Hepatic stellate cell (primary cell): ENCODE results near the gene TPD52L1.

Source experiments
- DNase-seq: peaks from one replicate; pipeline ENCODE4 v3.0.0; 2011; ENCODE audit warnings: low spot score

TPD52L1 gene

DNA sequence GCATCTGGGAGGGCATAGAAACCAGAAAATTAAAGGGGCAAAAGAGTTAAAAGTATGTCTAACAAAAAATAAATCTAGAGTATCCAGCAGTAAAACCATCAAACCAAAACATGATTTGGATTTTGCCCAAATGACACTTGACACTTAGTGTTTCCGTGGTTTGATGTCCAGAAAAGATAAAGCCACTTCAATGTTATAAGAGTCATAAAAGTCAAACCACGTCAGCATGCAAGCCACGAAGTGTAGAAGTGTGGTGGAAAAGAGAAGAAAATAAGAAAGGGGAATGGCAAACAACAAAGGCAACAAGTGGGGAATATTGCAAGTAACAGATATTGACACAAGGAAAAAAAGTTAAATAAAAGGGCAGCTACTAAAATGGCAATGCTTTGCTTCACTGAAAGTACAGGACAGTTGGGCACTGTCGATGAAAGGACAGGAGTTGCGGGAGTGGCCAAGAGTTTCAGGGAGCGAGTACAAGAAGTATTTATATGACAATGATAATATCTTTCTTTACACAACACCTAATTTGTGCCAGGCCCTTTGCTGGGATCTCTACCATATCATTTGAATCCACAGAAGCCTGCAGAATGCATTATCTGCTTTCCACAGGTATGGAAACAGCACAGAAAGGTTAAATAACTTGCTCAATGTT lies 154.5 kb downstream of the TPD52L1 start:
- DNase-seq: no peak

DNA sequence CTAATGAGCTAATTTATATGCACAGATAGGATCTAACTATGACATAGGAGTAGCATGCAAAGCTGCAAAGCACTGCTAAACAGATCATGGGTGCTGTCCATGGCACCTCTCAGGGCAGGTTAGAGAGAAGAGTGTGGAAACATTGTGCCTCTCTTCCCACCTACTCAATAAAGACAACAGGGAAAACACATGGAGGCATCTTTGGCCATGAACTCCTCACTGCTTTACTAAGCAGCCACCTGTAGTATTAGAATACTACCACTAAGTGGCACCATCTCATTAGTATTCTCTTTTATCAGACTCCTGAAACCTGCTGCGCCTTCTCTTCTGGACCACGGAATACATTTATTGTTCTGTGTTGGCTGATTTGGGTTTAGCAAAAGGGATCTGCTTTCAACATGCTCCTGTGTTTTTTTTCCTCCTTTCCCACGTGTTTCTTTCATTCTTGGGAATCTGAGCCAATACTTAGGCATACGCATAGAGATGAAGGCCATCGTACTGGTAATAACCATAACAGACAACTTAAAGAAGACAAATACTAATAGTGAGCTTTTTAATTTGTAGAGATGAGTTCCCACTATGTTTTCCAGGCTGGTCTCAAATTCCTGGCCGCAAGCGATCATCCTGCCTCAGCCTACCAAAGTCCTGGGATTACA lies 157.5 kb downstream of the TPD52L1 start:
- DNase-seq: peak; percentile 32

DNA sequence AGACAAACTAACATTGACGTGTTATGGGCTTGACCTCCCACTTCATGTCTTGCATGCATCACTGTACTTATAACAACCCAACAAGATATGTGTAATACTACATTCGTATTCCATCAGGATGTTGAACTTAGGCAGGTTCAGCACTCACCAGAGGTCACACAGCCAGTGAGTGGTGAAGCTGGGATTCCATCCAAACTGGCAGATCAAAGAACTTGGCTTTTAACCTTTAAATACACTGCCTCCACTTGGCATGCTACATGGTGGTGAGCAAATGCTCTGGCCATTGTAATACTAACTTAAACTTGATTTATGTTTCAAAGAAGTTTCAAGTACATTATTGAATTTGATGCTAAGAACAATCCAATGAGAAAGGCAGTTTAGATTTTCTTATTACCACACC lies 158.9 kb downstream of the TPD52L1 start:
- no peak for DNase-seq

DNA sequence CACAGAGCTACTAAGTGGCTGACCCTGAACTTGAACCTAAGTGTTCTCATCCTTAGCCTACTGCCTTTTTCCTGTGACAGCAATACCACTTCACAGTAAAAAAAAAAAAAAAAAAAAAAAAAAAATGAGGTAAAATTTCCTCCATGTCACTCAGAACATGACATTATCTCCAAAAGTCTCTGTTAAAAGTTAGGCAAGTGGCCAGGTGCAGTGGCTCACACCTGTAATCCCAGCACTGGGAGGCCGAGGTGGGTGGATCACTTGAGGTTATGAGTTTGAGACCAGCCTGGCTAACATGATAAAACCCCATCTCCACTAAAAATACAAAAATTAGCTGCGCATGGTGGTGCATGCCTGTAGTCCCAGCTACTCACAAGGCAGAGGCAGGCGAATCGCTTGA lies 159.4 kb downstream of the TPD52L1 start:
- no peak for DNase-seq
